DMS153 treated with DMSO at 0.1 percent for 48 hours (cell line): Measurements from ENCODE around the gene ATXN1.

ENCODE experiments used
- DNase-seq: peaks from one replicate; lab custom pipeline; 2025; ENCODE audit not compliant: unreplicated experiment; lab: John Stamatoyannopoulos, UW

ATXN1 gene

GRCh38 chr6:16305788-16306187 is 455.5 kb downstream of the ATXN1 start:
- DNase-seq, result no peak

- no peak for DNase-seq
Observed at GRCh38 chr6:16305246-16305725, 456.0 kb downstream of the ATXN1 start.

GRCh38 chr6:16302721-16303552 is 458.3 kb downstream of the ATXN1 start:
- DNase-seq, result no peak

GRCh38 chr6:16301511-16301910 is 459.7 kb downstream of the ATXN1 start:
- DNase-seq, result peak; percentile 16

- no peak for DNase-seq
Observed at GRCh38 chr6:16299861-16300260, 461.4 kb downstream of the ATXN1 start.

- DNase-seq, result no peak
Observed at GRCh38 chr6:16296061-16296670, 465.1 kb downstream of the ATXN1 start.

GRCh38 chr6:16295471-16295870 is 465.8 kb downstream of the ATXN1 start:
- no peak for DNase-seq

- DNase-seq, result no peak
Observed at GRCh38 chr6:16295060-16295459, 466.2 kb downstream of the ATXN1 start.

- no peak for DNase-seq
Observed at GRCh38 chr6:16294371-16294770, 466.9 kb downstream of the ATXN1 start.

- DNase-seq, result no peak
Observed at GRCh38 chr6:16292942-16293341, 468.3 kb downstream of the ATXN1 start.

- no peak for DNase-seq
Observed at GRCh38 chr6:16292432-16292831, 468.8 kb downstream of the ATXN1 start.

GRCh38 chr6:16291739-16292138 is 469.5 kb downstream of the ATXN1 start:
- DNase-seq, result no peak

- DNase-seq, result no peak
Observed at GRCh38 chr6:16288163-16288562, 473.1 kb downstream of the ATXN1 start.

- DNase-seq, result no peak
Observed at GRCh38 chr6:16286151-16286522, 475.1 kb downstream of the ATXN1 start.

- no peak for DNase-seq
Observed at GRCh38 chr6:16285467-16286150, 475.7 kb downstream of the ATXN1 start.

- no peak for DNase-seq
Observed at GRCh38 chr6:16284472-16284871, 476.8 kb downstream of the ATXN1 start.

- DNase-seq, result no peak
Observed at GRCh38 chr6:16282370-16282769, 478.9 kb downstream of the ATXN1 start.

- DNase-seq, result no peak
Observed at GRCh38 chr6:16279243-16279642, 482.0 kb downstream of the ATXN1 start.

- no peak for DNase-seq
Observed at GRCh38 chr6:16278750-16279149, 482.5 kb downstream of the ATXN1 start.

- no peak for DNase-seq
Observed at GRCh38 chr6:16278048-16278724, 483.1 kb downstream of the ATXN1 start.
